Epithelial cell of prostate (primary cell): ENCODE measurements around the gene MEIS3.
"Not testable (repeated sequence)": the region's sequence is repeated elsewhere in the genome, so short reads cannot be mapped to it uniquely, and the experiment has no call there.

Experiments
- DNase-seq: peaks from one replicate; pipeline ENCODE4 v3.0.0-alpha.2; 2011; ENCODE audit warnings: low read depth, low spot score
- H3K27ac ChIP-seq: fragments of 450-650 bp; 2 replicates; pipeline ENCODE4 v1.5.1; 2017; ENCODE audit warnings: mild to moderate bottlenecking

The MEIS3 gene

DNA sequence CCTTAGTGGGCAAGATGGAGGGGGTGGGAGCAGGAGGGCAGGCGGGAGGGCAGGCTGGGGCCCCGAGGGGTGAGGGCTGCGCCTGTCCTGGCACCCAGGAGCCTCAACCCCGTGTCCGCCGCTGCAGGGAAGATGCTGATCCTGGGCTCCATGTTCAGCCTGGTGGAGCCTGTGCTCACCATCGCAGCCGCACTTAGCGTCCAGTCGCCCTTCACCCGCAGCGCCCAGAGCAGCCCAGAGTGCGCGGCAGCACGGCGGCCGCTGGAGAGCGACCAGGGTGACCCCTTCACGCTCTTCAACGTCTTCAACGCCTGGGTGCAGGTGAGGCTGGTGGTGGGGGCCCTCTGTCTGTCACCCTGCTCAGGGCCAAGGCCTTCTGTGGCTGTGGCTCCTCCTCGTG is 46.7 kb downstream of the MEIS3 start:
- no peak for DNase-seq
- no peak overlapping the region for H3K27ac ChIP-seq

DNA sequence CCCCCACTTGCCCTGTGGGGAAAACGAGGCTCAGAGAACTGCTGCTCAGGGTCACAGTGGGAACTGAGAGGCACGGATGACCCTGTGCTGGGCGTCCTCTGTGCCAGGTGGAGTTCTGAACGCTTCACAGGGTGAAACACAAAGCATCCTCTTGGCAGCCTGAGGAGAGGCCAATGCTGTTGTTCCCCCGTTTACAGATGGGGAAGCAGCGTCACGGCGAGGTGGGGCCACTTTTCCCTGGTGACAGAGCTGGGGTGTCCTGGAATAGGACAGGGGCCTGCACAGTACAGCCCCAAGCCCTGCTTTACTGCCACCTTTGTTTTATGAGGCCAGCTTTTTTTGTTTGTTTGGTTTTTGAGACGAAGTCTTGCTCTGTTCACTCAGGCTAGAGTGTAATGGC is 48.1 kb downstream of the MEIS3 start:
- no peak overlapping the region for H3K27ac ChIP-seq
- no peak for DNase-seq

DNA sequence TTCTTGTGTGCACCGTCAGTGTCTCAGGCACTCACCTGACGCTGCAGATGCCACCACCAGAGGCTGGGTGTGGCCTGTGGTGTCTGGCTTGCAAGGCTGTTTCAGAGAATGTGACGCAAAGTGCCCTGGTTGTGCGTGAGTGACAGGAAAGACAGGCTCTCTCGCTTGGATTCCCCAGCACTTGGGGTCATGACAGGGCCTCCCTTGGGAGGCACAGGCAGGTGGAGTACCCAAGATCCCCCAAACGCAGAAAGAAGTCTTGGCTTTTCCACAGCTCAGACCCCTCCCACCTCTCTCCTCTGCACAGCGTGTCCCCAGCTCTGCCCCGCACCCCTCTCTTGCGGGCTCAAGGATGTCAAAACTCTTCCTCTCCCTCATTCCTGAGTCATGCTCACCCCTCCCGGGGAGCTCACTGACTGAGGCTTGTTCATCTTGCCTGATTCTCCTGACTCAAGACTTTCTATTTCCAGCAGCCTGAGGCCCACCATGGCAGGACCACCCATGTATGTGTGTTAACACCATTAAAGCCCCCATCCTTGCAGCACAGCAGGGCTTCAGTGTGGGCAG is 49.2 kb downstream of the MEIS3 start:
- no peak overlapping the region for H3K27ac ChIP-seq
- DNase-seq, result no peak

DNA sequence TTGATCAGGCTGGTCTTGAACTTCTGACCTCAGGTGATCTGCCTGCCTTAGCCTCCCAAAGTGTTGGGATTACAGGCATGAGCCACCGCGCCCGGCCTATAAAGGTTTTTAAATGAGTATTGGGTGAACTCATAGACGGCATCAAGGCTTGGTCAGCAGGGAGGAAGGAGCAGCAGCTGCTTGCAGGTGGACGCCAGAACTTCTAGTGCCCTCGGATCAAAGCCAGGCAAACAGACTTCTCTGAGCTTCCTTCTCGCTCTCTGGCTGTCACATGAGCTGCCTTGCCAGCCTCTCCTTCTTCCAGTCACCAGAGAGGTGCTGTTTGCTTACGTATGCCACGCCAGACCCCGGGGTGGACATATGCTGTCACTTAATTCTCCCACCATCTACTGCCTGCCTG is 53.9 kb downstream of the MEIS3 start:
- not testable (repeated sequence) for DNase-seq, H3K27ac ChIP-seq

DNA sequence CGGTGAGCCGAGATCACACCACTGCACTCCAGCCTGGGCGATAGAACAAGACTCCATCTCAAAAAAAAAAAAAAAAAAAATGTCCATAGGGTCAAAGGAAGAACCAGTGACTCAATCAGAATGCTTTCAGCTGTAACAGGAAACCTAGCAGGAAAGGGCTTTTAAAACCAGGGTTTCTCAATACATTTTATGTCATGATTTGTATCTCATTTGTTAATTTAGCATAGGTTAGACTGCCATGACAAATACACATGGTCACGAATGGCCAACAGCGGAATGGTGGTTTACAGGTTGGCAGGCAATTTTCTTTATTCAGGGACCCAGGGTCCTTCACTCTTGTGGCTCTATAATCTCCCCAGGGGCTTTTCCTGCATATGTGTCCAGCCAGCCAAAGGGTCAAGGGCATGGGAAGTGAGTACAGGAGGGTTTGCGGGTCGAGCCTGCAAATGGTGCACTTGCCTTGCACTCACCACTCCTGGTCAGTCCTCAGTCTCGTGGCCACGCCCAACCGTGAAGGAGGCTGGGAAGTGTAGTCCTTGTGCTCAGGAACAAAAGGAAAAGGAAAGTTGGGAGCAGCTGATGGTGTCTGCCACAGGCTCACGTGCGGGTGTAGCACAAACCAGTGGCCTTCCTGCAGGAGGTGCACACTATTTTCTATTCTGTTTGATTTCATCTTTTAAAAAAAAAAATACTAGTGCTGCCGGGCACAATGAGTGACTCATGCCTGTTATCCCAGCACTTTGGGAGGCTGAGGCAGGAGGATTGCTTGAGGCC is 55.4 kb downstream of the MEIS3 start:
- H3K27ac ChIP-seq, result peak overlapping the region; percentile 77
- no peak for DNase-seq

DNA sequence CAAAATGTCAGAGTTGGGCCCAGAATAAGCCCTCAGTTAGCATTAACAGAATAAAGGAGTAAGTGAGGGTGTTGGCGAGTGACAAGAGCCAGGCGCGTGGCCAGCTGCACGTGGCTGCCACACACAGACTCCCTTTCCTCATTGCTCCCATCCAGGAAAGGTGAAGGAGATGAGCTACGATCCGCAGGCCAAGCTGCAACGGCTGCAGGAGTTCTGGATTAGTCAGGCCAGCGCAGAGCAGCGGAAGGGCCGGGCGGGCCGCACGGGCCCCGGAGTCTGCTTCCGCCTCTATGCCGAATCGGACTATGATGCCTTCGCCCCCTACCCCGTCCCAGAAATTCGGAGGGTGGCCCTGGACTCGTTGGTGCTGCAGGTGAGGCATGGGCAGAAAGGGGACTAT is 57.0 kb downstream of the MEIS3 start:
- no peak for DNase-seq
- no peak overlapping the region for H3K27ac ChIP-seq

DNA sequence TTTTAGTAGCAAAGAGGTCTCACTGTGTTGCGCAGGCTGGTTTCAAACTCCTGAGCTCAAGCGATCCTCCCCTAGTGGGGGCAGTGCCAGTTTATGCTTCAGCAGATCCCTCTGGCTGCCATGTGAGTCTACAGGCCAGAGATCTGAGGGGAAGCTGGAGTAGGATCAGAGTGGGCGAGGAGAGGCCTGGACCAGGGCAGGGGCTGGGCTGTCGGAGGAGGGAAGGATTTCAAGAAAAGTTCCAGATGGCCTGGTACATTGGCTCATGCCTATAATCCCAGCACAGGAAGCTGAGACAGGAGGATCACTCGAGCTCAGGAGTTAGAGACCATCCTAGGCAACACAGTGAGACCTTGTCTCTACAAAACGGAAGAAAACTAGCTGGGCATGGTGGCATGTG is 60.4 kb downstream of the MEIS3 start:
- no peak for DNase-seq
- H3K27ac ChIP-seq, result no peak overlapping the region

DNA sequence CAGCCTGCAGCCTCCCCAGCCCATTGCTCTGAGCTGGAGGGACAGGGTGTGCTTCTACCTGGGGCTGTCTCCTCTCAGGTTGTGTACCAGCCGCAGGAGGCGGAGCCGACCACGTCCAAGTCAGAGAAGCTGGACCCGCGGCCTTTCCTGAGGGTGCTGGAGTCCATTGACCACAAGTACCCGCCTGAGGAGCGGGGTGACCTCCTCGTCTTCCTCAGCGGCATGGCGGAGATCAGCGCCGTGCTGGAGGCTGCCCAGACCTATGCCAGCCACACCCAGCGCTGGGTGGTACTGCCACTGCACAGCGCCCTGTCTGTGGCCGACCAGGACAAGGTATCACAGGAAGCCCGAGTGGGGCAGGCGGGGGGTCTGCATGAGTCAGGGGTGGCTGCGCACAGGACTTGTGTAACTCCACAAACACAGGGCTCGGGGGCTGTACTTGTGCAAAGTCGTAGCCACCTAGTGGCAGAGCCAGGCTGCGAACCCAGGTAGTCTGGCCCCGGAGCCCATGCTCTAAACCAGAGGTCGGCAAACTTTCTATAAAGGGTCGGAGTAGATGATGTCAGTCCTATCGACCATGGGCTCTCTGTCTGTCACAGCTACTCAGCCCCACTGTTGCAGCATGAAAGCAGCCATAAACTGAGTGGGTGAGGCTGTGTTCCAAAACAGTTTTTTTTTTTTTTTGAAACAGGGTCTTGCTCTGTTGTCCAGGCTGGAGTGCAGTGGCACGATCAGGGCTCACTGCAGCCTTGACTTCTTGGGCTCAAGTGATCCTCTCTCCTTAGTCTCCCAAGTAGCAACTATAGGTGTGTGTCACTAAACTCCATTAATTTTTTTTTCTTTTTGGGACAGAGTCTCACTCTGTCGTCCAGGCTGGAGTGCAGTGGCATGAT is 61.3 kb downstream of the MEIS3 start:
- H3K27ac ChIP-seq, result no peak overlapping the region
- no peak for DNase-seq

DNA sequence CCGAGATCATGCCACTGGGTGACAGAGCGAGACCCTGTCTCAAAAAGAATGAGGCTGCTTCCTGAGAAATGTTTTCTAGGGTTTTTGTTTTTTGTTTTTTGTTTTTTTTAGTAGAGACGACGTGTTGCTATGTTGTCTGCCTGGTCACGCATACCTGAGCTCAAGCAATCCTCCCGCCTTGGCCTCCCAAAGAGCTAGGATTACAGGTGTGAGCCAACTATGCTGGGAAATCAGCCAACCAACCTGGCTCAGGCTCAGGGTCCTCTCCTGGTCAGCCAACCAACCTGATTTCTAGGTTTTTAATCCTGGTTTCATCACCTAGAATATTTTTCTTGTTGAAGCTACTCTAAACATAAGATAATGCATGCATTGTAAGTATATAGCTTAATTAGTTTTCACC is 62.4 kb downstream of the MEIS3 start:
- no peak overlapping the region for H3K27ac ChIP-seq
- DNase-seq, result no peak

DNA sequence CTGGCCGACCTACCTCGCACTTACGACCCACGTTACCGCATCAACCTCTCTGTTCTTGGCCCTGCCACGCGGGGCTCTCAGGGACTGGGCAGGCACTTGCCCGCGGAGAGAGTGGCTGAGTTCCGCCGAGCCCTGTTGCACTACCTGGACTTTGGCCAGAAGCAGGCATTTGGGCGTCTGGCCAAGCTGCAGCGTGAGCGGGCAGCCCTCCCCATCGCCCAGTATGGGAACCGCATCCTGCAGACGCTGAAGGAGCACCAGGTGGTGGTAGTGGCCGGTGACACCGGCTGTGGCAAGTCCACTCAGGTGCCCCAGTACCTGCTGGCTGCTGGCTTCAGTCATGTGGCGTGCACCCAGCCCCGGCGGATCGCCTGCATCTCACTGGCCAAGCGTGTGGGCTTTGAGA is 66.0 kb downstream of the MEIS3 start:
- no peak overlapping the region for H3K27ac ChIP-seq
- no peak for DNase-seq
